Mesothelial cell of epicardium (in vitro differentiated cells): ENCODE results near the gene ISG15. TPM values are rescaled to one million over a fixed set of nuclear protein-coding genes. Genes with fewer than 3 reads are reported as not detected.
A peak's percentile ranks its signal among the peaks of the same experiment; 100 is the strongest.

ENCODE experiments used
- DNase-seq, 2 experiments: peaks; one replicate each; pipeline ENCODE4 v3.0.0; 2021; ENCODE audit warnings: low spot score in 2 of 2; ENCODE audit not compliant: unreplicated experiment in 2 of 2
- H3K27ac Mint-ChIP-seq: 2 replicates; pipeline ENCODE4 v1.8.0; 2021; ENCODE audit warnings: mixed read lengths
- H3K27me3 Mint-ChIP-seq: 2 replicates; pipeline ENCODE4 v1.8.0; 2021; ENCODE audit warnings: low read depth, mixed read lengths
- H3K36me3 Mint-ChIP-seq: 2 replicates; pipeline ENCODE4 v1.8.0; 2021; ENCODE audit warnings: mixed read lengths
- H3K4me1 Mint-ChIP-seq: 2 replicates; pipeline ENCODE4 v1.8.0; 2021; ENCODE audit warnings: mixed read lengths
- H3K4me3 Mint-ChIP-seq: 2 replicates; pipeline ENCODE4 v1.8.0; 2021; ENCODE audit warnings: mild to moderate bottlenecking, moderate library complexity, mixed read lengths
- H3K9me3 Mint-ChIP-seq: 2 replicates; pipeline ENCODE4 v1.8.0; 2021; ENCODE audit warnings: mixed read lengths
- total RNA-seq: library from RNA; stranded (reverse); gene quantifications from 3 replicates; pipeline ENCODE4 v1.2.1, GENCODE V29; 2021
- TF ChIP-seq, protein P1 (sequence below): fragments of 200-600 bp; sonication (generic); IDR thresholded peaks from one replicate; pipeline ENCODE4 v1.5.0; 2021; ENCODE audit warnings: antibody characterized with exemption; ENCODE audit not compliant: unreplicated experiment

ISG15 gene
- total RNA-seq, 1 donor from 2014 or later: 139 TPM

DNA sequence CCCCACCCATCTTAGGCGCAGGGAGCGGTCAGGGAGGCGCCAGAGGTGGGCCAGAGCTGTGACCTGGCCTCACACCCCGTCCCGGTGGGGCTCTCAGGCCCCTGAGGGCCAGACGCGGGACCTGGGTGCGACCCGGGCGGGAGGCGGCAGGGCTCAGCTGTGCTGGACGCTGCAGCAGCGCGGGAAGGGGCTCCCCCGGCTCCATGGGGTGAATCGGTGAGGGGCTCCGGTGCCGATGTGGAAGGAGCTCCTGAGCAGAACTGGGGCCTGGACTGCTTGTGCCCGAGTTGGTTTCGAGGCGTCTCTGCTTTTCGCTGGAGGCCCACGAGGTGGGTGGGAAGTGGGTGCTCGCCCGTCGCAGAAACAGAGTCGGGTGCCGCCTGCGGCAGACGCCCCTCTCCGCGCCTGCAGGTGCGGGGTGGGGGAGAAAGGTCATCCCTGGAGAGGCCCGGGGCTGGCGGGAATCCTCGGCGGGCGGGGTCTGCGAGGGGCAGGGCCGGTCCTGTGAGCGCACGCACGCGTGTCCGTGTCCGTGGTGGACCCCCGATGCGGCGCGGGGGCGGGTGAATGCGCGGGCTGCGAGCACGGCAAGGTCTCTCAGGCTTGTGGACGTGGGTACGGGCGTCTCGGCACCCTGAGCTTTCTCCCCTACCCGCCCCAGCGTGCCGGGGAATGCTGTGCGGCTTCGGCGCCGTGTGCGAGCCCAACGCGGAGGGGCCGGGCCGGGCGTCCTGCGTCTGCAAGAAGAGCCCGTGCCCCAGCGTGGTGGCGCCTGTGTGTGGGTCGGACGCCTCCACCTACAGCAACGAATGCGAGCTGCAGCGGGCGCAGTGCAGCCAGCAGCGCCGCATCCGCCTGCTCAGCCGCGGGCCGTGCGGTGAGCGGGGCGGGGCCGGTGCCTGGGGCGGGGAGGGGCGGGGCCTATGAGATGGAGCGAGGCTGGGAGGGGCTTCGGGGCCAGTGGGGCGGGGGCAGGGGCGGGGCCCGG, 27.0 kb downstream of the ISG15 start:
- H3K9me3 Mint-ChIP-seq: no peaks in the 10 kb centered on the region
- DNase-seq: peak; percentile 72 to 76
- peaks cover 15% of the 10 kb centered on the region for H3K4me1 Mint-ChIP-seq
- no peak overlapping the region for H3K27ac Mint-ChIP-seq
- H3K4me3 Mint-ChIP-seq: peak overlapping the region; percentile 49
- TF ChIP-seq, protein P1, sequence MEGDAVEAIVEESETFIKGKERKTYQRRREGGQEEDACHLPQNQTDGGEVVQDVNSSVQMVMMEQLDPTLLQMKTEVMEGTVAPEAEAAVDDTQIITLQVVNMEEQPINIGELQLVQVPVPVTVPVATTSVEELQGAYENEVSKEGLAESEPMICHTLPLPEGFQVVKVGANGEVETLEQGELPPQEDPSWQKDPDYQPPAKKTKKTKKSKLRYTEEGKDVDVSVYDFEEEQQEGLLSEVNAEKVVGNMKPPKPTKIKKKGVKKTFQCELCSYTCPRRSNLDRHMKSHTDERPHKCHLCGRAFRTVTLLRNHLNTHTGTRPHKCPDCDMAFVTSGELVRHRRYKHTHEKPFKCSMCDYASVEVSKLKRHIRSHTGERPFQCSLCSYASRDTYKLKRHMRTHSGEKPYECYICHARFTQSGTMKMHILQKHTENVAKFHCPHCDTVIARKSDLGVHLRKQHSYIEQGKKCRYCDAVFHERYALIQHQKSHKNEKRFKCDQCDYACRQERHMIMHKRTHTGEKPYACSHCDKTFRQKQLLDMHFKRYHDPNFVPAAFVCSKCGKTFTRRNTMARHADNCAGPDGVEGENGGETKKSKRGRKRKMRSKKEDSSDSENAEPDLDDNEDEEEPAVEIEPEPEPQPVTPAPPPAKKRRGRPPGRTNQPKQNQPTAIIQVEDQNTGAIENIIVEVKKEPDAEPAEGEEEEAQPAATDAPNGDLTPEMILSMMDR: no peak
- H3K27me3 Mint-ChIP-seq: peaks cover 23% of the 10 kb centered on the region
- peaks cover 20% of the 10 kb centered on the region for H3K36me3 Mint-ChIP-seq

DNA sequence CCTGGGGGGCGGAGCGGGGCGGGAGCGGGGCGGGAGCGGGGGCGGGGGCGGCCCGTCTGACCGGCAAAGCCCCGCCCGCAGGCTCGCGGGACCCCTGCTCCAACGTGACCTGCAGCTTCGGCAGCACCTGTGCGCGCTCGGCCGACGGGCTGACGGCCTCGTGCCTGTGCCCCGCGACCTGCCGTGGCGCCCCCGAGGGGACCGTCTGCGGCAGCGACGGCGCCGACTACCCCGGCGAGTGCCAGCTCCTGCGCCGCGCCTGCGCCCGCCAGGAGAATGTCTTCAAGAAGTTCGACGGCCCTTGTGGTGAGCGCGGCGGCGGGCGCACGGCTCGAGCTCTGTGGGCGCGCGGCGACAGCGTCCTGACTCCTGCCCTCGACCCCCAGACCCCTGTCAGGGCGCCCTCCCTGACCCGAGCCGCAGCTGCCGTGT, 27.8 kb downstream of the ISG15 start:
- no peak for DNase-seq
- H3K4me1 Mint-ChIP-seq: peaks cover 15% of the 10 kb centered on the region
- TF ChIP-seq, protein P1: no peak
- H3K36me3 Mint-ChIP-seq: peaks cover 16% of the 10 kb centered on the region
- H3K4me3 Mint-ChIP-seq: no peak overlapping the region
- peaks cover 22% of the 10 kb centered on the region for H3K27me3 Mint-ChIP-seq
- no peaks in the 10 kb centered on the region for H3K9me3 Mint-ChIP-seq
- H3K27ac Mint-ChIP-seq: no peak overlapping the region

DNA sequence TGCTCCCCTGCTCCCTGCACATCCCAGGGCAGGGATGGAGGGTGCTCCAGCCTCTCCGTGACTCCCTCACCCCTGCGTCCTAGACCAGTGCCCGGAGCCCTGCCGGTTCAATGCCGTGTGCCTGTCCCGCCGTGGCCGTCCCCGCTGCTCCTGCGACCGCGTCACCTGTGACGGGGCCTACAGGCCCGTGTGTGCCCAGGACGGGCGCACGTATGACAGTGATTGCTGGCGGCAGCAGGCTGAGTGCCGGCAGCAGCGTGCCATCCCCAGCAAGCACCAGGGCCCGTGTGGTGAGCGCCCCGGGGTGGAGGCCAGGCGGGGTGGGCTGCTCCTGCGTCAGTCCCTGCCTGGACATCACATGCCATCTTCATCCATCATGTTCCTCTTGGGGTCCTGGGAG, 28.6 kb downstream of the ISG15 start:
- H3K36me3 Mint-ChIP-seq: peaks cover 15% of the 10 kb centered on the region
- no peak overlapping the region for H3K4me3 Mint-ChIP-seq
- peaks cover 15% of the 10 kb centered on the region for H3K4me1 Mint-ChIP-seq
- TF ChIP-seq, protein P1: no peak
- no peak overlapping the region for H3K27ac Mint-ChIP-seq
- no peak for DNase-seq
- H3K9me3 Mint-ChIP-seq: no peaks in the 10 kb centered on the region
- H3K27me3 Mint-ChIP-seq: peaks cover 19% of the 10 kb centered on the region

DNA sequence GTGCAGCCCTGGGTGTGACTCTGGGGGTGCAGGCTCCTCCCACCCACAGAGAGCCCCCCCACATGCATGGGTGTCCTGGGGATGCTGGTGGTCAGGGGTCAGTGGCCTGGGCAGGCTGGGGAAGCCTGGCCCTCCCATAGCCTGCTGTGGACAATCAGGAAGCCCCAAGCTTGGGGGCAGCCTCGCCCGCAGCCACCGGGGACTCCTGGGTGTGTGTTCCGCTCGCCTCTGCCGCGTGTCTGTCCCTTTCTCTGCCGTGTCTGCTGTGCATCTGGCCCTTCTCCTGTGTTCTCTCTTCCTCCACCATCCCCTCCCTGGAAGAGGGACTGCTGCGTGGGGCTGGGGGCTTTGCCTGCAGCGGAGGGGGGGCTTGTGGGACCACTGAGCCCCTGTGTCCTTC, 29.5 kb downstream of the ISG15 start:
- Mint-ChIP-seq H3K27me3 (peaks cover 17% of the 10 kb centered on the region), H3K4me1 (peaks cover 15% of the 10 kb centered on the region), H3K9me3 (no peaks in the 10 kb centered on the region), H3K27ac (no peak overlapping the region), H3K36me3 (peaks cover 21% of the 10 kb centered on the region), H3K4me3 (no peak overlapping the region)
- no peak for DNase-seq
- TF ChIP-seq, protein P1: no peak

DNA sequence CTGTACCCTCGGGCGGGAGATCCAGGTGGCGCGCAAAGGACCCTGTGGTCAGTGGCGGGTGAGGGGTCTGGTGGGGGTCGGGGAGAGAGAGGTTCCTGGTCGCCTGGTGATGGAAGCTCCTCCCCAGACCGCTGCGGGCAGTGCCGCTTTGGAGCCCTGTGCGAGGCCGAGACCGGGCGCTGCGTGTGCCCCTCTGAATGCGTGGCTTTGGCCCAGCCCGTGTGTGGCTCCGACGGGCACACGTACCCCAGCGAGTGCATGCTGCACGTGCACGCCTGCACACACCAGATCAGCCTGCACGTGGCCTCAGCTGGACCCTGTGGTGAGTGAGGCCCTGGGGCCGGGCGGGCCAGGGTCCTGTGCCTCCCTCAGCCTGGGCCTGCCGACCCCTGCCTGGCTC, 30.1 kb downstream of the ISG15 start:
- H3K27ac Mint-ChIP-seq: no peak overlapping the region
- no peak for DNase-seq
- peaks cover 19% of the 10 kb centered on the region for H3K36me3 Mint-ChIP-seq
- peaks cover 14% of the 10 kb centered on the region for H3K4me1 Mint-ChIP-seq
- H3K4me3 Mint-ChIP-seq: no peak overlapping the region
- H3K27me3 Mint-ChIP-seq: peaks cover 14% of the 10 kb centered on the region
- H3K9me3 Mint-ChIP-seq: no peaks in the 10 kb centered on the region
- TF ChIP-seq, protein P1: no peak
